H1 (cell line): ENCODE data around the gene ADA. TPM values are rescaled to one million over a fixed set of nuclear protein-coding genes. Genes with fewer than 3 reads are reported as not detected.

Source experiments
- CTCF ChIA-PET: fragments of 300-600 bp; sonication (Branson Sonifier 250); formaldehyde crosslinking; loops from one replicate; lab custom pipeline; 2021; ENCODE audit not compliant: partially characterized antibody; lab: Charles Lee
- POLR2A ChIA-PET: fragments of 300-600 bp; sonication (Branson Sonifier 250); formaldehyde crosslinking; loops from one replicate; lab custom pipeline; 2021; ENCODE audit warnings: inconsistent platforms; ENCODE audit not compliant: partially characterized antibody; lab: Charles Lee
- DNase-seq, 2 experiments: peaks; one replicate each; pipeline versions ENCODE4 v3.0.0 to v3.0.0-alpha.2; 2010 to 2022; ENCODE audit warnings: low spot score in 2 of 2, low read depth in 1 of 2, mixed read lengths in 1 of 2
- FAIRE-seq: peaks from 2 replicates; lab custom pipeline; 2011; peaks lifted over from hg19 to GRCh38; lab: Jason Lieb, UNC
- H2AFZ ChIP-seq: 2 replicates; pipeline ENCODE4 v1.8.1; 2012; ENCODE audit warnings: low read length, inconsistent platforms
- H2AK5ac ChIP-seq: 2 replicates; pipeline ENCODE4 v1.6.1; 2013; ENCODE audit warnings: low read depth, low read length
- H2BK120ac ChIP-seq: replicated peaks from 2 replicates; pipeline ENCODE3; 2013; ENCODE audit warnings: low read depth, low read length, inconsistent platforms
- H2BK12ac ChIP-seq: 2 replicates; pipeline ENCODE4 v1.6.1; 2013; ENCODE audit warnings: low read depth, low read length
- H2BK15ac ChIP-seq: 2 replicates; pipeline ENCODE4 v1.6.1; 2013; ENCODE audit warnings: low read length
- H2BK20ac ChIP-seq: 2 replicates; pipeline ENCODE4 v1.6.1; 2013; ENCODE audit warnings: low read length
- H2BK5ac ChIP-seq: 2 replicates; pipeline ENCODE4 v1.6.1; 2013; ENCODE audit warnings: low read depth, low read length
- H3K14ac ChIP-seq: 2 replicates; pipeline ENCODE4 v1.6.1; 2013; ENCODE audit warnings: inconsistent platforms; ENCODE audit not compliant: insufficient read length
- H3K18ac ChIP-seq: 2 replicates; pipeline ENCODE4 v1.6.1; 2013; ENCODE audit warnings: low read length; ENCODE audit errors: extremely low read depth
- H3K23ac ChIP-seq: 2 replicates; pipeline ENCODE4 v1.6.1; 2013; ENCODE audit warnings: inconsistent platforms; ENCODE audit not compliant: insufficient read length
- H3K23me2 ChIP-seq: 2 replicates; pipeline ENCODE4 v1.6.1; 2013; ENCODE audit warnings: low read depth, low read length
- H3K27ac ChIP-seq: 2 replicates; pipeline ENCODE4 v1.6.1; 2011; ENCODE audit warnings: low read depth, low read length, inconsistent platforms
- H3K27me3 ChIP-seq, 4 experiments: replicated peaks in 1 of 4; 1 replicate in 1 of 4; 2 replicates in 3 of 4; pipeline versions ENCODE4 v1.6.1 to v1.8.1; 2011 to 2013; ENCODE audit warnings: low read length in 3 of 4, mild to moderate bottlenecking in 3 of 4, inconsistent platforms in 2 of 4, mixed read lengths in 2 of 4, moderate library complexity in 1 of 4; ENCODE audit not compliant: control insufficient read depth in 3 of 4, insufficient read depth in 3 of 4; ENCODE audit errors: extremely low read depth in 1 of 4
- H3K36me3 ChIP-seq, 4 experiments: 2 replicates each; pipeline versions ENCODE4 v1.6.1 to v1.8.1; 2011 to 2013; ENCODE audit warnings: mild to moderate bottlenecking in 4 of 4, low read length in 3 of 4, moderate library complexity in 2 of 4, control low read depth in 1 of 4, inconsistent platforms in 1 of 4; ENCODE audit not compliant: insufficient read depth in 4 of 4, control insufficient read depth in 2 of 4
- H3K4ac ChIP-seq: replicated peaks from 2 replicates; pipeline ENCODE3; 2013; ENCODE audit warnings: low read length, low read depth, mixed read lengths, inconsistent platforms; ENCODE audit not compliant: insufficient read length
- H3K4me1 ChIP-seq, 4 experiments: replicated peaks in 1 of 4; 1 replicate in 1 of 4; 2 replicates in 3 of 4; pipeline versions ENCODE4 v1.6.1 to v1.8.1; 2011 to 2013; ENCODE audit warnings: low read length in 3 of 4, inconsistent platforms in 2 of 4, mixed read lengths in 1 of 4; ENCODE audit not compliant: insufficient read depth in 4 of 4, control insufficient read depth in 3 of 4
- H3K4me2 ChIP-seq, 2 experiments: 2 replicates each; pipeline versions ENCODE4 v1.6.1 to v1.8.1; 2011 to 2013; ENCODE audit warnings: low read depth in 2 of 2, low read length in 2 of 2, control low read depth in 1 of 2, inconsistent platforms in 1 of 2, mild to moderate bottlenecking in 1 of 2; ENCODE audit not compliant: insufficient read depth in 1 of 2
- H3K4me3 ChIP-seq, 4 experiments: fragments of 200-600, 300-600 bp in 1 of 4; sonication (generic), shearing (Covaris generic), sonication (Bioruptor Twin) in 1 of 4; 2 replicates each; pipeline versions ENCODE4 v1.5.1 to v1.8.1; 2011 to 2016; ENCODE audit warnings: low read length in 4 of 4, low read depth in 3 of 4, control low read depth in 2 of 4, inconsistent platforms in 2 of 4, mild to moderate bottlenecking in 2 of 4, mixed read lengths in 1 of 4, moderate library complexity in 1 of 4; ENCODE audit not compliant: insufficient read depth in 2 of 4; ENCODE audit errors: extremely low read depth in 1 of 4
- H3K56ac ChIP-seq: replicated peaks from 2 replicates; pipeline ENCODE3; 2013; ENCODE audit warnings: low read depth, mild to moderate bottlenecking, mixed read lengths, low read length, inconsistent platforms; ENCODE audit not compliant: insufficient read length
- H3K79me1 ChIP-seq: 2 replicates; pipeline ENCODE4 v1.6.1; 2013; ENCODE audit warnings: low read depth, low read length, control low read depth
- H3K79me2 ChIP-seq, 2 experiments: 2 replicates each; pipeline versions ENCODE4 v1.6.1 to v1.8.1; 2012 to 2013; ENCODE audit warnings: low read length in 2 of 2, mild to moderate bottlenecking in 2 of 2, inconsistent platforms in 1 of 2; ENCODE audit not compliant: insufficient read depth in 2 of 2, control insufficient read depth in 1 of 2
- H3K9ac ChIP-seq, 4 experiments: replicated peaks in 1 of 4; 1 replicate in 1 of 4; 2 replicates in 3 of 4; pipeline versions ENCODE4 v1.6.1 to v1.8.1; 2011 to 2013; ENCODE audit warnings: low read depth in 3 of 4, low read length in 3 of 4, control low read depth in 2 of 4, mild to moderate bottlenecking in 2 of 4, moderate library complexity in 2 of 4, inconsistent platforms in 1 of 4; ENCODE audit errors: extremely low read depth in 1 of 4
- H3K9me3 ChIP-seq, 2 experiments: 2 replicates each; pipeline versions ENCODE4 v1.6.1 to v1.8.1; 2012 to 2013; ENCODE audit warnings: mild to moderate bottlenecking in 2 of 2, moderate library complexity in 2 of 2, control low read depth in 1 of 2, inconsistent platforms in 1 of 2, low read depth in 1 of 2, low read length in 1 of 2, mixed read lengths in 1 of 2; ENCODE audit not compliant: insufficient read depth in 2 of 2
- H4K20me1 ChIP-seq, 2 experiments: replicated peaks in 1 of 2; 2 replicates each; pipeline versions ENCODE3 to v1.8.1; 2011 to 2013; ENCODE audit warnings: inconsistent platforms in 2 of 2, low read length in 2 of 2, mild to moderate bottlenecking in 1 of 2; ENCODE audit not compliant: insufficient read depth in 2 of 2, control insufficient read depth in 1 of 2
- H4K5ac ChIP-seq: 2 replicates; pipeline ENCODE4 v1.6.1; 2013; ENCODE audit warnings: low read length, low read depth, mixed read lengths, inconsistent platforms; ENCODE audit not compliant: insufficient read length
- H4K8ac ChIP-seq: 2 replicates; pipeline ENCODE4 v1.8.0; 2013; ENCODE audit warnings: mild to moderate bottlenecking, moderate library complexity, low read length, inconsistent platforms; ENCODE audit not compliant: insufficient read depth; ENCODE audit errors: extremely low read depth
- H4K91ac ChIP-seq: replicated peaks from 2 replicates; pipeline ENCODE3; 2013; ENCODE audit warnings: low read length, mixed read lengths, inconsistent platforms; ENCODE audit not compliant: insufficient read length
- FOSL1 ChIP-seq: IDR thresholded peaks from 2 replicates; pipeline ENCODE4 v1.6.1; 2011; ENCODE audit warnings: mild to moderate bottlenecking, low read depth, low read length, moderate library complexity; ENCODE audit not compliant: insufficient read depth
- POLR2A ChIP-seq, 2 experiments: IDR thresholded peaks; 1 replicate in 1 of 2; 2 replicates in 1 of 2; pipeline ENCODE4 v1.6.1; 2011; ENCODE audit warnings: low read depth in 2 of 2, low read length in 2 of 2, mild to moderate bottlenecking in 2 of 2; ENCODE audit errors: control extremely low read depth in 1 of 2
- RBBP5 ChIP-seq: IDR thresholded peaks from 2 replicates; pipeline ENCODE4 v1.7.1; 2012; ENCODE audit warnings: low read depth, mild to moderate bottlenecking, inconsistent platforms, low read length, moderate library complexity, borderline replicate concordance
- WGBS, 2 experiments: shearing (Covaris generic) in 1 of 2; methylation state at CpG; one replicate each; pipeline versions ENCODE4 v1.1.6 to v1.1.7; 2013 to 2015; ENCODE audit warnings: low lambda C conversion rate in 2 of 2, mixed read lengths in 2 of 2, inconsistent platforms in 1 of 2, low coverage in 1 of 2, missing lambda C conversion rate in 1 of 2; ENCODE audit not compliant: insufficient replicate concordance in 2 of 2, insufficient coverage in 1 of 2, insufficient read length in 1 of 2; ENCODE audit errors: extremely low coverage in 1 of 2, missing lambda C conversion rate in 1 of 2; 5-methylcytosine and 5-hydroxymethylcytosine counted together
- polyA plus RNA-seq, 7 experiments: library from polyadenylated mRNA; depleted of rRNA in 3 of 7; stranded (reverse) in 5 of 7; unstranded in 2 of 7; fragments of >200 nt in 5 of 7; fragments of 200-250 nt in 2 of 7; gene quantifications; 1 replicate in 5 of 7; 2 replicates in 1 of 7; 4 replicates in 1 of 7; pipeline versions ENCODE4 v1.2.1 to v1.2.3, GENCODE V29; 2011 to 2013; ENCODE audit warnings: missing spikeins in 2 of 7, mixed read lengths in 2 of 7
- total RNA-seq: library from RNA; stranded (reverse); fragmentation: NEBNext Ultra II Directional; extraction: Animal tissue kit (Norgen Biotek cat#: 25700); gene quantifications from 2 replicates; pipeline ENCODE4 v1.2.1, GENCODE V29; 2021

ADA gene
- total and polyA plus RNA-seq, 2 of the 8 experiments (the other 6 are each of a cell fraction or from before 2014, with no cell fraction given) = 19.9 to 32.8 TPM

- CTCF ChIA-PET = interaction anchor here (0.6 to 3.6 kb wide), 3 partner anchors 9 to 437 kb away, joined by 3 to 31 read pairs (median 4); no protein-coding TSS in a partner anchor
- POLR2A ChIA-PET = no interaction called here
These were observed 44.6 kb downstream of the ADA start for GRCh38 chr20:44606725-44607441.

More at GRCh38 chr20:44606725-44607441, 44.6 kb downstream of the ADA start:
- Histone ChIP-seq H2AK5ac (no peak overlapping the region), H3K79me1 (no peaks in the 10 kb centered on the region), H3K4me2 (no peak overlapping the region), H3K9me3 (no peaks in the 10 kb centered on the region), H3K9ac (no peak overlapping the region), H4K5ac (no peak overlapping the region), H4K8ac (no peak overlapping the region), H3K14ac (no peak overlapping the region), H3K36me3 (no peaks in the 10 kb centered on the region), H2BK5ac (no peak overlapping the region), H3K27me3 (no peaks in the 10 kb centered on the region), H4K91ac (no peak overlapping the region), H2BK12ac (no peak overlapping the region), H3K56ac (no peak overlapping the region), H2BK20ac (no peak overlapping the region), H2BK15ac (no peak overlapping the region), H3K23ac (no peak overlapping the region), H3K18ac (no peak overlapping the region), H3K23me2 (no peaks in the 10 kb centered on the region), H2AFZ (no peak overlapping the region), H3K4ac (no peak overlapping the region), H3K4me3 (no peak overlapping the region), H2BK120ac (no peak overlapping the region), H3K27ac (no peak overlapping the region), H3K79me2 (no peaks in the 10 kb centered on the region), H3K4me1 (peaks cover 0 to 4% (median under 1%) of the 10 kb centered on the region in 4 experiments; a peak in 3 of 7 replicates), H4K20me1 (no peaks in the 10 kb centered on the region)
- FAIRE-seq = no peak
- TF ChIP-seq POLR2A (IDR thresholded peaks at IDR 0.05; ENCODE audit: control extremely low read depth in 1 of 2, low read depth in 2 of 2, low read length in 2 of 2) (no peak), RBBP5 (no peak), FOSL1 (no peak)
- DNase-seq = no peak
- WGBS, 2 experiments = 87% methylated on average over 5 of the region's 5 CpGs; no CpG with 5 or more reads in 1 of the 2 experiments
